Hair follicle dermal papilla cell (primary cell): ENCODE measurements around the gene GLT6D1. TPM values are rescaled to one million over a fixed set of nuclear protein-coding genes. Genes with fewer than 3 reads are reported as not detected.

Experiments used
- total RNA-seq: library from RNA; depleted of rRNA; stranded (reverse); fragments of >200 nt; gene quantifications from 2 replicates; pipeline ENCODE4 v1.2.3, GENCODE V29; 2012

Gene GLT6D1
- not detected in 2 replicates for total RNA-seq

GRCh38 chr9:135639196-135639595 is at the start of gene GLT6D1:
Gene GLT6D1, minus strand, starts transcription at chr9:135639540. Its CDS starts 353 bp downstream, at chr9:135639187.

GRCh38 chr9:135662758-135663450 is 23.6 kb upstream of the GLT6D1 start, which contains the start of gene LCN9:
Gene LCN9, plus strand, starts transcription at chr9:135663309. Its CDS starts 13 bp downstream, at chr9:135663322.

Other genes starting within 250 kb of the GLT6D1 start
- gene PPP1R26, start 159.8 kb downstream of the GLT6D1 start, total RNA-seq = 8.1 and 10.1 TPM in 2 replicates
- gene MRPS2, start 138.9 kb downstream of the GLT6D1 start, total RNA-seq = 17.0 and 34.1 TPM in 2 replicates
- gene LCN1, start 118.1 kb downstream of the GLT6D1 start, total RNA-seq = not detected in 2 replicates
- gene OBP2A, start 93.4 kb downstream of the GLT6D1 start, total RNA-seq = not detected in 2 replicates
- gene PAEP, start 77.8 kb downstream of the GLT6D1 start, total RNA-seq = not detected in 2 replicates
- not detected in 2 replicates for gene LCN9, start 23.8 kb upstream of the GLT6D1 start, total RNA-seq
- not detected in 2 replicates for gene SOHLH1, start 59.9 kb upstream of the GLT6D1 start, total RNA-seq
- not detected in 2 replicates for gene KCNT1, start 62.6 kb upstream of the GLT6D1 start, total RNA-seq